H1 (cell line): ENCODE results near the gene DISC1.

Source experiments
- CEBPB ChIP-seq: IDR thresholded peaks from 2 replicates; pipeline ENCODE4 v1.6.1; 2012; ENCODE audit warnings: low read depth, low read length
- CREB1 ChIP-seq: IDR thresholded peaks from 2 replicates; pipeline ENCODE4 v1.6.1; 2012; ENCODE audit warnings: inconsistent platforms
- EZH2 ChIP-seq: fragments of 200-600 bp; sonication (generic); IDR thresholded peaks from 2 replicates; pipeline ENCODE4 v1.7.1; 2012; ENCODE audit warnings: low read depth, mild to moderate bottlenecking, moderate library complexity, low read length, inconsistent platforms; ENCODE audit not compliant: severe bottlenecking
- GABPA ChIP-seq: IDR thresholded peaks from 2 replicates; pipeline ENCODE4 v1.6.1; 2011; ENCODE audit warnings: mild to moderate bottlenecking, low read length, moderate library complexity, borderline replicate concordance; ENCODE audit not compliant: insufficient read depth
- HDAC6 ChIP-seq: IDR thresholded peaks from one replicate; pipeline ENCODE4 v1.7.1; 2012; ENCODE audit warnings: low read depth, mild to moderate bottlenecking, inconsistent platforms, low read length, moderate library complexity
- NRF1 ChIP-seq: IDR thresholded peaks from 2 replicates; pipeline ENCODE4 v1.6.1; 2011; ENCODE audit warnings: mild to moderate bottlenecking, low read depth, low read length, improper control_type of control experiment
- PHF8 ChIP-seq: fragments of 200-600 bp; sonication (generic); conservative IDR thresholded peaks from 2 replicates; pipeline ENCODE4 v1.7.1; 2012; ENCODE audit warnings: low read depth, mild to moderate bottlenecking, inconsistent platforms, low read length, moderate library complexity
- POLR2A ChIP-seq, 2 experiments: IDR thresholded peaks; 1 replicate in 1 of 2; 2 replicates in 1 of 2; pipeline ENCODE4 v1.6.1; 2011; ENCODE audit warnings: low read depth in 2 of 2, low read length in 2 of 2, mild to moderate bottlenecking in 2 of 2; ENCODE audit errors: control extremely low read depth in 1 of 2
- POLR2AphosphoS5 ChIP-seq: IDR thresholded peaks from 2 replicates; pipeline ENCODE4 v1.6.1; 2011; ENCODE audit warnings: low read depth, low read length
- SP1 ChIP-seq: IDR thresholded peaks from 2 replicates; pipeline ENCODE4 v1.6.1; 2011; ENCODE audit warnings: low read depth, low read length
- TAF1 ChIP-seq: IDR thresholded peaks from 2 replicates; pipeline ENCODE4 v1.6.1; 2011; ENCODE audit warnings: mild to moderate bottlenecking, low read depth, low read length
- TF ChIP-seq, protein P1 (sequence below), 3 experiments: IDR thresholded peaks; 1 replicate in 2 of 3; 2 replicates in 1 of 3; pipeline versions ENCODE4 v1.5.1 to v1.6.1; 2011; ENCODE audit warnings: low read length in 3 of 3, mild to moderate bottlenecking in 3 of 3, inconsistent platforms in 2 of 3, low read depth in 1 of 3, moderate library complexity in 1 of 3; ENCODE audit not compliant: insufficient read depth in 1 of 3; ENCODE audit errors: control extremely low read depth in 1 of 3

DNA sequence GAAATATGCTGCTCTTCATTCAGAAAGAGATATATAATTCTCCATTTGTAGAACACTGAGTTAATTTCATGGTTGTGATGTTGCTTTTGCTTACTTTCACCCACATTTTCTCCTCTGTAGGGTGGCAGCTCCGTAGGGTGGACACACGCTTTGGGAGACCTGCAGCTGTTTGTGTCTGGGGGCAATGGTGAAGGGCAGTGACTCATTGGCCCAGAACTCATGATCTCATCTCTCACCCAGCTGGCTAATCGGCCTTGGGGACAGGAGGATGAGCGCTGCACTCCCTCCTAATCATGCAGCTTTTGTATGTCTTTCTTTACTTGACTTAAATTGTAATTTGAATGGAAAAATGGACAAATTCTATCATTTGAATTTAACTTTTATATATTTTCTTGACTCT lies 9.6 kb downstream of the DISC1 start:
- no peak for TF ChIP-seq TAF1
- no peak for TF ChIP-seq HDAC6
- TF ChIP-seq POLR2AphosphoS5, result no peak
- TF ChIP-seq, protein P1, sequence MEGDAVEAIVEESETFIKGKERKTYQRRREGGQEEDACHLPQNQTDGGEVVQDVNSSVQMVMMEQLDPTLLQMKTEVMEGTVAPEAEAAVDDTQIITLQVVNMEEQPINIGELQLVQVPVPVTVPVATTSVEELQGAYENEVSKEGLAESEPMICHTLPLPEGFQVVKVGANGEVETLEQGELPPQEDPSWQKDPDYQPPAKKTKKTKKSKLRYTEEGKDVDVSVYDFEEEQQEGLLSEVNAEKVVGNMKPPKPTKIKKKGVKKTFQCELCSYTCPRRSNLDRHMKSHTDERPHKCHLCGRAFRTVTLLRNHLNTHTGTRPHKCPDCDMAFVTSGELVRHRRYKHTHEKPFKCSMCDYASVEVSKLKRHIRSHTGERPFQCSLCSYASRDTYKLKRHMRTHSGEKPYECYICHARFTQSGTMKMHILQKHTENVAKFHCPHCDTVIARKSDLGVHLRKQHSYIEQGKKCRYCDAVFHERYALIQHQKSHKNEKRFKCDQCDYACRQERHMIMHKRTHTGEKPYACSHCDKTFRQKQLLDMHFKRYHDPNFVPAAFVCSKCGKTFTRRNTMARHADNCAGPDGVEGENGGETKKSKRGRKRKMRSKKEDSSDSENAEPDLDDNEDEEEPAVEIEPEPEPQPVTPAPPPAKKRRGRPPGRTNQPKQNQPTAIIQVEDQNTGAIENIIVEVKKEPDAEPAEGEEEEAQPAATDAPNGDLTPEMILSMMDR (IDR thresholded peaks at IDR 0.05; ENCODE audit: control extremely low read depth in 1 of 3, insufficient read depth in 1 of 3, low read depth in 1 of 3, low read length in 3 of 3), result no peak
- TF ChIP-seq EZH2, result no peak
- TF ChIP-seq NRF1, result no peak
- no peak for TF ChIP-seq PHF8
- no peak for TF ChIP-seq CREB1
- TF ChIP-seq GABPA, result no peak
- TF ChIP-seq SP1, result no peak
- no peak for TF ChIP-seq CEBPB
- TF ChIP-seq POLR2A (IDR thresholded peaks at IDR 0.05; ENCODE audit: control extremely low read depth in 1 of 2, low read depth in 2 of 2, low read length in 2 of 2), result no peak
